ENCODE measurements around the gene CWF19L1.

Gene CWF19L1

DNA sequence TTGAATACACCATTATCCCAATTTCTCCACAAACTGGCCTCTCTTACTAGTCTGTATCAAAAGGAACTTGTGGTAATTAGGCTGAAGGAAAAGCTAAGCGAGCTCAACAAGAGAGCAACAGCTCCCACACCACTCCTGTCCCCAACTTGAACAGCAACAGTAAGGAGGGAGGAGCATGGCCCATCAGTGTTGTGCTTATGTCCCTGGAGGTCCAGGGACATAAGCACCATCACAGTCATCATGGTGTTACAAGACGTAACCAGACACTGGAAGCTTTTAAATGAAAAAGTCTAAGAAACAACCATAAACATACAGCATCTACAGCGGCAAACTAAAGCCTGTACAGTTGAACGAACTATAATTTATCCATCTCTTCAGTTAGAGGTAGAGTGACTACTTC, 82.6 kb downstream of the CWF19L1 start:
- no peak for DNase-seq (ENCODE audit: extremely low read depth, insufficient read length)
- H3K36me3 ChIP-seq (ENCODE audit: control insufficient read depth, insufficient read depth, low read length) = peaks cover 1% of the 10 kb centered on the region; the same call in 1 of the 2 replicates
- H3K27me3 ChIP-seq (replicated peaks; ENCODE audit: control insufficient read depth, insufficient read depth, low read length) = no peaks in the 10 kb centered on the region
- TF ChIP-seq, protein P1, sequence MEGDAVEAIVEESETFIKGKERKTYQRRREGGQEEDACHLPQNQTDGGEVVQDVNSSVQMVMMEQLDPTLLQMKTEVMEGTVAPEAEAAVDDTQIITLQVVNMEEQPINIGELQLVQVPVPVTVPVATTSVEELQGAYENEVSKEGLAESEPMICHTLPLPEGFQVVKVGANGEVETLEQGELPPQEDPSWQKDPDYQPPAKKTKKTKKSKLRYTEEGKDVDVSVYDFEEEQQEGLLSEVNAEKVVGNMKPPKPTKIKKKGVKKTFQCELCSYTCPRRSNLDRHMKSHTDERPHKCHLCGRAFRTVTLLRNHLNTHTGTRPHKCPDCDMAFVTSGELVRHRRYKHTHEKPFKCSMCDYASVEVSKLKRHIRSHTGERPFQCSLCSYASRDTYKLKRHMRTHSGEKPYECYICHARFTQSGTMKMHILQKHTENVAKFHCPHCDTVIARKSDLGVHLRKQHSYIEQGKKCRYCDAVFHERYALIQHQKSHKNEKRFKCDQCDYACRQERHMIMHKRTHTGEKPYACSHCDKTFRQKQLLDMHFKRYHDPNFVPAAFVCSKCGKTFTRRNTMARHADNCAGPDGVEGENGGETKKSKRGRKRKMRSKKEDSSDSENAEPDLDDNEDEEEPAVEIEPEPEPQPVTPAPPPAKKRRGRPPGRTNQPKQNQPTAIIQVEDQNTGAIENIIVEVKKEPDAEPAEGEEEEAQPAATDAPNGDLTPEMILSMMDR (IDR thresholded peaks at IDR 0.05; ENCODE audit: insufficient read depth, low read length, poor library complexity, severe bottlenecking) = no peak
- peak overlapping the region; percentile 93 for H3K4me3 ChIP-seq (replicated peaks; ENCODE audit: low read depth, low read length)

DNA sequence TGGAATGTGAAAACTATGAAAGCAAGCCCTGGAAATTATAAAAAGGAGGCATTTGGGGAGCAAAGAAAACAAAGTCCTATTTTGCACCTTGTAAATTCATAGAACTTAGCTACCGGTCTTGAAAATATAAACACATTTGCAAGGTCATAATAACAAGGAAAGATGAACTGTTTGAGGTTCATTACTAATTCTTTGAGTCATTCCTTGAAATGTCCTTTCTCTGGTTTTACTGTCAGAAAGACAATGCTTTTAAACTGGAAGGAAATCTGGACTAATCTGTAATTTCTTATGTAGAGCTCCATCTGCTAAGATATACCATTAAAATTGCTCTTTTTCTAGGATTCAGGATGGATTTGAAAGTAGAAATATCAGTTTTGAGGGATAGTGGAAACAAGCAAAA, 83.0 kb downstream of the CWF19L1 start:
- TF ChIP-seq, protein P1 (IDR thresholded peaks at IDR 0.05; ENCODE audit: insufficient read depth, low read length, poor library complexity, severe bottlenecking) = no peak
- no peak for DNase-seq (ENCODE audit: extremely low read depth, insufficient read length)
- Histone ChIP-seq H3K36me3 (ENCODE audit: control insufficient read depth, insufficient read depth, low read length) (no peaks in the 10 kb centered on the region; the same call in 1 of the 2 replicates), H3K27me3 (replicated peaks; ENCODE audit: control insufficient read depth, insufficient read depth, low read length) (no peaks in the 10 kb centered on the region), H3K4me3 (replicated peaks; ENCODE audit: low read depth, low read length) (peak overlapping the region; percentile 93)

DNA sequence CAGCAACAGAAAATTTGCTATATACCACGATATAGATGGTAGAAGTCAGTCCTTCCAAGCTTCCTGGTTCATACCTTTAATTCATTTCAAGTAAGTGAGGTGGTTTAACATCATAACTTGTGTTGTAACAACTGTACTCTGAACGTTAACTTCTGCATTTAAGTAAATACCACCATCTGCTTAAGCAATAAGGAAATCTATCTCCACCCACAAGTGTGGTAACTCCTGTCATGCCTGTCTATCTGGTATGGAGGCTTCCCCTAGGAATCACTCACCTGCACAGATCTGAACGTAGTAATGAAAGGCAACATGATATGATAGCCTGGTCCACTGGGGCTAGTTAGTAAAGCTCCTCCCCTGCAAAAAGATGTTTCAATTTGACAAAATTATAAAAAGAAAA, 84.0 kb downstream of the CWF19L1 start:
- no peak for DNase-seq (ENCODE audit: extremely low read depth, insufficient read length)
- TF ChIP-seq, protein P1 (IDR thresholded peaks at IDR 0.05; ENCODE audit: insufficient read depth, low read length, poor library complexity, severe bottlenecking) = no peak
- no peak overlapping the region for H3K4me3 ChIP-seq (replicated peaks; ENCODE audit: low read depth, low read length)

DNA sequence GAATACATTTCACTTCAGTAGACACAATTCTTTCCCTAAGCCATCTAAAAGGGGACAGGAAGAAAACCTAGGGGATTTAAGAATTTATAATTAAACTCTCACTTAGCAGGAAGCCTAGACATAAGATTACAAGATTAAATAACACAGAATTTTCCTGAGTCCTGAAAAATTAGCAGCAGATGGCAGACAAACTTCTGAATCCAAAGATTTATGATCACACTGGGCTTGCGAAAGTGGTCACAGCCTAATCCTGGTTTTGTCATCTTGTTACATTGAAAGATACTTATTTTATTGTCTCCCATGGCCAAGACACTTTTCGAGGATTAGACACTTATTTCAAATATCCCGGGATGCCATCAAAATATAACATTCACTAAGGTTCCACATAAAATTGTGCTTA, 84.5 kb downstream of the CWF19L1 start:
- no peaks in the 10 kb centered on the region for H3K27me3 ChIP-seq (replicated peaks; ENCODE audit: control insufficient read depth, insufficient read depth, low read length)
- H3K4me3 ChIP-seq (replicated peaks; ENCODE audit: low read depth, low read length) = no peak overlapping the region
- no peak for DNase-seq (ENCODE audit: extremely low read depth, insufficient read length)
- H3K36me3 ChIP-seq (ENCODE audit: control insufficient read depth, insufficient read depth, low read length) = no peaks in the 10 kb centered on the region; the same call in 1 of the 2 replicates
- TF ChIP-seq, protein P1 (IDR thresholded peaks at IDR 0.05; ENCODE audit: insufficient read depth, low read length, poor library complexity, severe bottlenecking) = no peak

More for the DNA sequence above, 84.0 kb downstream of the CWF19L1 start:
- Histone ChIP-seq H3K36me3 (ENCODE audit: control insufficient read depth, insufficient read depth, low read length) (no peaks in the 10 kb centered on the region; the same call in 1 of the 2 replicates), H3K27me3 (replicated peaks; ENCODE audit: control insufficient read depth, insufficient read depth, low read length) (no peaks in the 10 kb centered on the region)

Data from GM06990 (cell line).